C1 segment of cervical spinal cord (tissue), 14 donors: ENCODE data around the gene BBS1.
"Not testable (repeated sequence)": the region's sequence is repeated elsewhere in the genome, so short reads cannot be mapped to it uniquely, and the experiment has no call there.

Source experiments
- DNase-seq, 14 donors: peaks; one replicate each; lab custom pipeline; 2025; lab: John Stamatoyannopoulos, UW

BBS1 gene

DNA sequence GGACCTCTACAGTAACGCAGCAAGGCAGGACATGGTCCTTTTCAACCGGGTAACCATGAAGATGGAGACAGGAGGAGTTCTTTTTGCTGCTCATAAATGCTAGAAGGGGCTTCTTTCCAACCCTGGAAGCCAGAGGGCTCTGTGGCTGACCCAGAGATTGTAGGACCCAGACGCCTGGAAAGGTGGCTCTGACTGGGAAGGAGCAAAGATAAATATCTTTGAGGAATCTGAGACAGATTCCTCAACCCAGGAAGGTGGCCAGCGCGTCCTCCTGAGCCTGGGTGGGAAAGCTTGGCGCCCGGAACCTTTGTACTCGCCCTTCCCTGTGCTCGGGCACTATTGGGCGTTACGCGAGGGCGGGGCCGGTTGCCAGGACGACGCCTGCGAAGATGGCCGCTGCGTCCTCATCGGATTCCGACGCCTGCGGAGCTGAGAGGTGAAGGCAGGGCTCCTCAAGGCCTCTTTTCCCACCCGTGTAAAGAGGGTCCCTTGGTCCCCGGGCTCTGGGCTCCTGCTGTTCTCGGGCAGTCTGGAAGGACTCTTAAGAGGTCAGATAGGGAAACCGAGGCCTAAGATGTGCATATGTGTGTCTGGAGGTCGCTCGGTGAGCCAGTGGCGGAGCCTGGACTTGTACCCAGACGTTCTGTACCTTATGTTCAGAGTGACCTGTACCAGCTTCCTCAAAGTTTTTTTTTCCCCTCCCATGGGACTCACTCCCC is at the start of gene BBS1:
Gene BBS1 (plus strand): TSS at position 365 of the 719 bp plus-strand sequence. CDS start 25 bp downstream, at position 390.
- peak; percentile 20 to 84 (median 70) for DNase-seq

GRCh38 chr11:66462010-66462409 is 48.4 kb upstream of the BBS1 start:
- no peak for DNase-seq

GRCh38 chr11:66462911-66463310 is 47.5 kb upstream of the BBS1 start:
- no peak for DNase-seq

DNA sequence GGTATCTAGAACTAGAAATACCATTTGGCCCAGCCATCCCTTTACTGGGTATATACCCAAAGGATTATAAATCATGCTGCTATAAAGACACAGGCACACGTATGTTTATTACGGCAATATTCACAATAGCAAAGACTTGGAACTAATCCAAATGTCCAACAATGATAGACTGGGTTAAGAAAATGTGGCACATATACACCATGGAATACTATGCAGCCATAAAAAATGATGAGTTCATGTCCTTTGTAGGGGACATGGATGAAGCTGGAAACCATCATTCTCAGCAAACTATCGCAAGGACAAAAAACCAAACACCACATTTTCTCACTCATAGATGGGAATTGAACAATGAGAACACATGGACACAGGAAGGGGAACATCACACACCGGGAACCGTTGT is 46.3 kb upstream of the BBS1 start:
- DNase-seq: not testable (repeated sequence)

- no peak for DNase-seq
Observed at GRCh38 chr11:66464916-66465315, 45.5 kb upstream of the BBS1 start.

GRCh38 chr11:66465373-66466224 is 44.8 kb upstream of the BBS1 start:
- DNase-seq: peak in 1 of 14 donors; percentile 34

GRCh38 chr11:66466225-66467033 is 44.0 kb upstream of the BBS1 start, which contains the start of gene PELI3:
PELI3 (plus strand) TSS chr11:66466905; CDS start chr11:66468129, 1,224 bp downstream.
- DNase-seq: peak; percentile 34 to 92 (median 82)

GRCh38 chr11:66467034-66467659 is 43.3 kb upstream of the BBS1 start:
- DNase-seq: peak in 1 of 14 donors; percentile 62

DNA sequence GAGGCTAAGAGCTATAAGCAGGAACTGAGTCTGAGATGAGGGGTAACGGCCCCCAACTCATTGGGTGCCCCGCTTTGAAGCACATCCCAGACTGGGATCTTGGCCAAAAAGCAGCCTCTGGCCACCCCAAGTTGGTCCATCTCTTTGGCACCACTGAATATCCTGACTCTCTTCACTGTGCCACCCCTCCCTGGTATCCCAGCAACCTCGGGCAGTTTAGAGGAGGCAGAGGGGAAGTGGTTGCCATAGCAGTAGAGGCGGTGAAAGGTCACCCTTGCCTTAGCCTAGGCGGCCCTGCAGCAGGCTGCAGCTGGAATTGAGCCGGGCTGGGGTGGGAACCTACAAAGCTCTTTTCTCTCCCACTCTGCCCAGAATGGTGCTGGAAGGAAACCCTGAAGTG is 42.7 kb upstream of the BBS1 start:
- DNase-seq: peak in 2 of 14 donors; percentile 4 to 12

- DNase-seq: no peak
Observed at GRCh38 chr11:66468691-66469090, 41.7 kb upstream of the BBS1 start.

- no peak for DNase-seq
Observed at GRCh38 chr11:66469441-66469840, 41.0 kb upstream of the BBS1 start.

DNA sequence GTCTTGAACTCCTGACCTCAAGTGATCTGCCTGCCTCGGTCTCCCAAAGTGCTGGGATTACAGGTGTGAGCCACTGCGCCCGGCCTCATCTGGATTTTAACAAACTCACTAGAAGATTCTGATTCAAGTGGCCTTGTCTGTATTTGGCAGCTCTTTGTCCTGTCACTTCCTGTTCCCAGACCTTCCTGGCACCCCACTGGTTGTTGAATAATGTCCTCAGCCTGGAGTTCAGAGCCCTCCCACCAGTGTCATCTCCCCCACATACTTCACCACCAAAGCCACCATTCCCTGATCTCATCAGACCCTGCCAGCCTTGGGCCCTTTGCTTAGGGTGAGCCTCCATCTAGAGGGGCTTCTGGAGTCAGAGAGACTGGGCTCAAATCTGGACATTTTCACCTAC is 40.4 kb upstream of the BBS1 start:
- no peak for DNase-seq

DNA sequence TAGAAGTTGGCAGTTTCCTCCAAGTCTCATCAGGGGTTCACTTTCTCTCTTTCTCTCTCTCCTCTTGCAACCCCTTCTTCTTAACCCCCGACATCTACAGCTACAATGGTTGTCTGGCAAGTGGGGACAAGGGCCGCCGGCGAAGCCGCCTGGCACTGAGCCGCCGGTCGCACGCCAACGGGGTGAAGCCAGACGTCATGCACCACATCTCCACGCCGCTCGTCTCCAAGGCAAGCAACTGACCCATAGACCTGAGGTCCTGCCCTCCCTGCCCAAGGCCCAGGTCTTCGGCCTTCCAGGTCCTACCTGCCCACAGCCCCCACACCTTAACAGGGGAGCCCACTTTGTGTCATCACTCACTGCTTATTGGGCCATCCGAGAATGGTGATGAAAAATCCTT is 39.3 kb upstream of the BBS1 start:
- DNase-seq: no peak

- DNase-seq: no peak
Observed at GRCh38 chr11:66472054-66472453, 38.4 kb upstream of the BBS1 start.

DNA sequence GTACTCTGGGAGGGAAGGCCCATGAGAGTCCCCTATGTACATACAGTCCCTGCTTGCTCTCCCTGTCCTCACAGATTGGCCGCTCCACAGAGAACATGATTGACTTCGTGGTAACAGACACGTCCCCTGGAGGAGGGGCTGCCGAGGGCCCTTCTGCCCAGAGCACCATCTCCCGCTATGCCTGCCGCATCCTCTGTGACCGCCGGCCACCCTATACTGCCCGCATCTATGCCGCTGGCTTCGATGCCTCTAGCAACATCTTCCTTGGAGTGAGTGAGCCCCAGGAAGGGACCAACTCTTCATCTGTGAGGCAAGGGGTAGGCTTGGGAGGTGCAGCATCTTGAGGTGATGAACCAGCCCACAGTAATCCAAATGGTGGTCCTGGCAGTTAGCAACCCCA is 37.3 kb upstream of the BBS1 start:
- DNase-seq: no peak

- no peak for DNase-seq
Observed at GRCh38 chr11:66473608-66474515, 36.6 kb upstream of the BBS1 start.

DNA sequence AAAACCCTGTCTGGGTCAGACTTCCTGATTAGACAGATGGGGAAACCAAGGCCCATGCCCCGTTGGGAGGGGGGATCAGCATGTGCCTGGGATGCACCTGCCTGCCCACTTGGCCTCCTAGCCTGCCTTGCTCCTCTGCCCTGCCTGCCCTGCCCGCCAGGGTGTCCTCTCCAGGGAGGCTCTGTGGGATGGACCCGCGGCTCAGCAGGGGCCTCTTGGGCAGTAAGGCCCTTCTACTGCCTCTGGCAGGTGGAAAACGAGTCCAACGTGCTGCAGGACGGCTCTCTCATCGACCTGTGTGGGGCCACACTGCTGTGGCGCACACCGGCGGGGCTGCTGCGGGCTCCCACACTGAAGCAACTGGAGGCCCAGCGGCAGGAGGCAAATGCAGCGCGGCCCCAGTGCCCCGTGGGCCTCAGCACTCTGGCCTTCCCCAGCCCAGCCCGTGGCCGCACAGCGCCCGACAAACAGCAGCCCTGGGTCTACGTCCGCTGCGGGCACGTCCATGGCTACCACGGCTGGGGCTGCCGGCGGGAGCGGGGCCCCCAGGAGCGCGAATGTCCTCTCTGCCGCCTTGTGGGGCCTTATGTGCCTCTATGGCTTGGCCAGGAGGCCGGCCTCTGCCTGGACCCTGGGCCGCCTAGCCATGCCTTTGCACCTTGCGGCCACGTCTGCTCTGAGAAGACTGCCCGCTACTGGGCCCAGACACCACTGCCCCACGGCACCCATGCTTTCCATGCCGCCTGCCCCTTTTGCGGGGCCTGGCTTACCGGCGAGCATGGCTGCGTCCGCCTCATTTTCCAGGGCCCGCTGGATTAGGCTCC is 34.9 kb upstream of the BBS1 start:
- DNase-seq: no peak

GRCh38 chr11:66476173-66476840 is 34.1 kb upstream of the BBS1 start:
- DNase-seq: no peak

- peak in 1 of 14 donors; percentile 17 for DNase-seq
Observed at GRCh38 chr11:66476841-66477251, 33.6 kb upstream of the BBS1 start.
